ENCODE data around the gene PARVG.

- TF ChIP-seq CTCF (IDR thresholded peaks at IDR 0.05), result no peak
- no peak for TF ChIP-seq POLR2AphosphoS5 (IDR thresholded peaks at IDR 0.05)
- no peak for TF ChIP-seq POLR2A (IDR thresholded peaks at IDR 0.05)
Observed at GRCh38 chr22:44175676-44176075, 5.0 kb upstream of the PARVG start.
